Large intestine (tissue), 3 donors: ENCODE measurements around the gene FGF14. TPM values are rescaled to one million over a fixed set of nuclear protein-coding genes. Genes with fewer than 3 reads are reported as not detected.
"Not testable (repeated sequence)": the region's sequence is repeated elsewhere in the genome, so short reads cannot be mapped to it uniquely, and the experiment has no call there.

Experiments
- DNase-seq, 2 donors: peaks; one replicate each; pipeline versions ENCODE4 v3.0.0 to v3.0.0-alpha.2; 2013
- H3K27ac ChIP-seq: one replicate; pipeline ENCODE4 v1.5.1; 2013; ENCODE audit warnings: low read length
- H3K27me3 ChIP-seq: 2 replicates; pipeline ENCODE4 v1.6.1; 2013; ENCODE audit warnings: low read length; ENCODE audit not compliant: control insufficient read depth, insufficient read depth
- H3K36me3 ChIP-seq: 2 replicates; pipeline ENCODE4 v1.6.1; 2013; ENCODE audit warnings: low read length; ENCODE audit not compliant: control insufficient read depth, insufficient read depth
- H3K4me1 ChIP-seq: one replicate; pipeline ENCODE4 v1.6.1; 2013; ENCODE audit warnings: low read length; ENCODE audit not compliant: control insufficient read depth, insufficient read depth
- H3K4me3 ChIP-seq: one replicate; pipeline ENCODE4 v1.5.1; 2013; ENCODE audit warnings: low read length
- H3K9me3 ChIP-seq: one replicate; pipeline ENCODE4 v1.6.1; 2013; ENCODE audit warnings: mild to moderate bottlenecking, low read depth, low read length, moderate library complexity; ENCODE audit not compliant: control insufficient read depth
- WGBS: methylation state at CpG from one replicate; pipeline ENCODE4 v1.1.5; 2013; ENCODE audit warnings: low lambda C conversion rate; ENCODE audit not compliant: insufficient coverage; 5-methylcytosine and 5-hydroxymethylcytosine counted together
- polyA plus RNA-seq: library from polyadenylated mRNA; unstranded; fragments of 120-200 nt; gene quantifications from one replicate; pipeline ENCODE4 v1.2.1, GENCODE V29; 2013

Gene FGF14
- polyA plus RNA-seq, 1 donor: 2.1 TPM

GRCh38 chr13:101858860-101859259, 543.0 kb downstream of the FGF14 start:
- no peaks in the 10 kb centered on the region for H3K27me3 ChIP-seq
- H3K4me1 ChIP-seq: no peaks in the 10 kb centered on the region
- H3K9me3 ChIP-seq: no peaks in the 10 kb centered on the region
- WGBS: 71% methylated on average over 3 of the region's 5 CpGs
- H3K36me3 ChIP-seq: no peaks in the 10 kb centered on the region
- no peak overlapping the region for H3K4me3 ChIP-seq
- DNase-seq: no peak
- no peak overlapping the region for H3K27ac ChIP-seq

DNA sequence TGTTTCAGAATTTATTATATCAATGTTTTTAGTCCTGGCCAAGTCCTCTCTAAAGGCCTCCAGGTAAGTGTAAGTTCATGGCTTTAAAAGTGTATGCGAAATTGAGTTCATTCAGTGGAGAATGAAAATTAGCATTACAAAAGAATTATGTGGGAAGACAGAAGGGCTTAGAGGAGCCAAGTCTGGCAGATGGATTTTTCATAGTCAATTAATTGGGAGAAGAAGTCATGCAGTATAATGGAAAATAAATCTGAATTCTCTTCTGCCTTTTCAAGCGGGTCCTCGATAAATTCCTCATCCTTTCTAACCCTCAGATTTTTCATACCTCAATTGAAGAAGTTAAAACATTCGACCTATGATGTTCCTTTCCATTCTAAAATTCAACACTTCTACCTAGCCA, 555.1 kb downstream of the FGF14 start:
- DNase-seq: no peak
- WGBS: 71% methylated on average over 1 of the region's 4 CpGs
- Histone ChIP-seq H3K4me1 (no peaks in the 10 kb centered on the region), H3K36me3 (no peaks in the 10 kb centered on the region), H3K27me3 (no peaks in the 10 kb centered on the region), H3K4me3 (no peak overlapping the region), H3K27ac (no peak overlapping the region), H3K9me3 (no peaks in the 10 kb centered on the region)

DNA sequence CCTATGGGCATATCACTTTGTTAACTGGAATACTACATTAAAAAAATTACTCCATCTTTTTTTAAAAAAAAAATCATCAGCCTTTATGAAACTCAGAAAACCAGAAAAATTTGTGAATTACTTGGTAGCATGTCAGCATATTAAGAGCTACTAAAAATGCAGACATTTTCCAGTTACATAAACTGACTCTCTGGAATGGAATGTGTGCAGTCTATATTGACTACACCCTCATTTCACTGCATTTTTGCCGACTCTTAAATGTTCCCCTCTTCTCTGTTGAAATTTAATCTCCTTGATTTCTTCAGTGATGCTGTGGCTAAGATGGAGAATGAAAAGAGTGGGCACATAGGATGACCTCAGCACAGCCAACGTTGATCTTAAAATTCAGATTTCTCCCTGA, 555.6 kb downstream of the FGF14 start:
- no peak for DNase-seq
- H3K4me1 ChIP-seq: no peaks in the 10 kb centered on the region
- H3K27me3 ChIP-seq: no peaks in the 10 kb centered on the region
- no peaks in the 10 kb centered on the region for H3K36me3 ChIP-seq
- no CpG with 5 or more reads among the region's 2 CpGs for WGBS
- H3K27ac ChIP-seq: no peak overlapping the region
- H3K4me3 ChIP-seq: no peak overlapping the region
- H3K9me3 ChIP-seq: no peaks in the 10 kb centered on the region

DNA sequence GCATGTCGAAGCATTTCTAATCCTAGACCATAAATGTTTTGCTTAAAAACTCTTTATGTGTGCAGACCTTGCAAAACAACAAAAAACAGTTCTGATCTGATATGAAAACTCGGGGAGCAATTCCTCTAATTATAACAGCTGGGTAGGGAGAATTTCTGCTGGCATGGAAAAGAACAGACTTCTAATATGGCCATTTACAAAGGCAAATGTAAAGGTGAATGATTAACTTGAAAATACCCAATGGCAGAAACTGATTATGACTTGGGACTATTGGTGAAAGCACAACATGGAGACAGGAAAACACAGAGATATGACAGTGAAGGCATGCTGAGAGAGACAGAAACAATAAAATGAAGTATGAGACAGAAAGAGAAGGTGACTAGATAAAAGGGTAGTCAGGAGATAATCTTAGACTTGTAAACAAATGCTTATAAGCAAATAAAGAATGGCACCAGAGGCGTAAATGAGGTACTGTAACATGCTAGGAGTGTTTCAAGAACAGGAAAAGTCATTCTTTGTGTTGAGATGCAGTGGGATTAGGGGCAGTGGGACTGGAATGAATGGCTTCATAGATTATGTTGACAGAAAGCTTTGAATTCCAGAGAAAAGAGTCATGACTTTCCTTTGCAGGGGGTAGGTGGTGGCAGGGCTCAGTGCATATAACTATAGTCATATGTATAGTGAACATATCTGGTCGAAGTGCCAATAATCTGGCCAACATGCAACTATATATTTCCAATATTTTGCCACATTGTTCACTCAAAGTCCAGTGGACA, 556.4 kb downstream of the FGF14 start:
- no peaks in the 10 kb centered on the region for H3K27me3 ChIP-seq
- DNase-seq: no peak
- no peaks in the 10 kb centered on the region for H3K36me3 ChIP-seq
- WGBS: 55% methylated on average over 4 of the region's 4 CpGs
- H3K4me1 ChIP-seq: no peaks in the 10 kb centered on the region
- no peaks in the 10 kb centered on the region for H3K9me3 ChIP-seq
- no peak overlapping the region for H3K27ac ChIP-seq
- no peak overlapping the region for H3K4me3 ChIP-seq

- Histone ChIP-seq H3K27me3 (no peaks in the 10 kb centered on the region), H3K9me3 (no peaks in the 10 kb centered on the region), H3K36me3 (no peaks in the 10 kb centered on the region), H3K4me3 (no peak overlapping the region), H3K27ac (no peak overlapping the region), H3K4me1 (no peaks in the 10 kb centered on the region)
- 34% methylated on average over 2 of the region's 3 CpGs for WGBS
- DNase-seq: no peak
Measured at GRCh38 chr13:101841698-101842097, 560.1 kb downstream of the FGF14 start.

GRCh38 chr13:101838323-101838722, 563.5 kb downstream of the FGF14 start:
- DNase-seq: no peak
- H3K27ac ChIP-seq: no peak overlapping the region
- H3K4me3 ChIP-seq: no peak overlapping the region
- H3K36me3 ChIP-seq: no peaks in the 10 kb centered on the region
- no peaks in the 10 kb centered on the region for H3K9me3 ChIP-seq
- no peaks in the 10 kb centered on the region for H3K27me3 ChIP-seq
- WGBS: 20% methylated on average over 1 of the region's 2 CpGs
- H3K4me1 ChIP-seq: no peaks in the 10 kb centered on the region

- not testable (repeated sequence) for DNase-seq, H3K4me1 ChIP-seq, H3K9me3 ChIP-seq, H3K27me3 ChIP-seq, H3K36me3 ChIP-seq, H3K4me3 ChIP-seq, H3K27ac ChIP-seq
- WGBS: no CpG with 5 or more reads among the region's 4 CpGs
Measured at GRCh38 chr13:101837778-101838177, 564.1 kb downstream of the FGF14 start.

- H3K36me3 ChIP-seq: no peaks in the 10 kb centered on the region
- no peaks in the 10 kb centered on the region for H3K9me3 ChIP-seq
- no peaks in the 10 kb centered on the region for H3K4me1 ChIP-seq
- H3K4me3 ChIP-seq: no peak overlapping the region
- 100% methylated on average over 1 of the region's 2 CpGs for WGBS
- no peak overlapping the region for H3K27ac ChIP-seq
- no peaks in the 10 kb centered on the region for H3K27me3 ChIP-seq
- DNase-seq: no peak
Measured at GRCh38 chr13:101837288-101837687, 564.6 kb downstream of the FGF14 start.

DNA sequence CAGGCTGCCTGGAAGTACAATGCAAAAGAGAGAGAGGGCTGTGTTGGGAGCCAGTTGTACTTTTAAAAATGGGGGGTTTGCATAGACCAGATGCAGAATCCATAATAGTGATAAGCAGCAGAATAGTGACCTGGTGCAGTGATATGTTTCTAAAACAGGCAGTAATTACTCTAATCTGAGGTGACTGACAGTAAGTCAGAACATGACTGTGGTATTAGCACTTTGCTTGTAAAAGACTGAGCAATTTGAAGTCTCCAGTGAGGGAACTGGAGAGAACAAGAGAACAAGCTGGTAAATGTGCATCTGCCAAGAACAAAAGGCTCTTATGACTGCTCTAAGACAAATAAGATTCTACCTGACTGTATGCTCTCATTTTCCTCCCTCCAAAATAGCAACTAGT, 565.9 kb downstream of the FGF14 start:
- Histone ChIP-seq H3K4me1 (no peaks in the 10 kb centered on the region), H3K36me3 (no peaks in the 10 kb centered on the region), H3K4me3 (no peak overlapping the region), H3K27me3 (no peaks in the 10 kb centered on the region), H3K9me3 (no peaks in the 10 kb centered on the region), H3K27ac (no peak overlapping the region)
- DNase-seq: no peak

DNA sequence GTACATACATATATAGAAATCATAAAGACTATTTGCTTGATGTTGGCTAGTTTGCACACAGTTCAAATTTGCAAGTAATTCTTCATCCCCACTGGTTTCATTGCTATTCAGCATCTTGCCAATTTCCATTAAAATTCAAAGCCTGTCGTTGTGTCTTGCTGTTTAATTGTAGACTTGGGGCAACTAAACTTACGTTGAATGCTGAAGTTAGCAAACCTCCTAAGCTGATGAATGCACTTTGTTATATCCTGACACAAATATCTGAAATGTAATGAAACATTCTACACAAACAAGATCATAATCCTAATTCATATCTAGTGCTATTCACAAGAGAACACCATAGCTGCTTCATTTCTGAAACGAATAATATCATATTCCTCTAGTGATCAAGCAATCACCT, 568.2 kb downstream of the FGF14 start:
- no peaks in the 10 kb centered on the region for H3K4me1 ChIP-seq
- no peaks in the 10 kb centered on the region for H3K36me3 ChIP-seq
- H3K9me3 ChIP-seq: no peaks in the 10 kb centered on the region
- H3K27ac ChIP-seq: no peak overlapping the region
- 100% methylated on average over 1 of the region's 3 CpGs for WGBS
- no peak overlapping the region for H3K4me3 ChIP-seq
- H3K27me3 ChIP-seq: no peaks in the 10 kb centered on the region
- no peak for DNase-seq

GRCh38 chr13:101830035-101830434, 571.8 kb downstream of the FGF14 start:
- Histone ChIP-seq H3K27ac (no peak overlapping the region), H3K9me3 (no peaks in the 10 kb centered on the region), H3K4me1 (no peaks in the 10 kb centered on the region), H3K36me3 (no peaks in the 10 kb centered on the region), H3K27me3 (no peaks in the 10 kb centered on the region), H3K4me3 (no peak overlapping the region)
- WGBS: no CpG with 5 or more reads among the region's 2 CpGs
- DNase-seq: no peak
